Measurements from ENCODE around the gene CFAP70.

DNA sequence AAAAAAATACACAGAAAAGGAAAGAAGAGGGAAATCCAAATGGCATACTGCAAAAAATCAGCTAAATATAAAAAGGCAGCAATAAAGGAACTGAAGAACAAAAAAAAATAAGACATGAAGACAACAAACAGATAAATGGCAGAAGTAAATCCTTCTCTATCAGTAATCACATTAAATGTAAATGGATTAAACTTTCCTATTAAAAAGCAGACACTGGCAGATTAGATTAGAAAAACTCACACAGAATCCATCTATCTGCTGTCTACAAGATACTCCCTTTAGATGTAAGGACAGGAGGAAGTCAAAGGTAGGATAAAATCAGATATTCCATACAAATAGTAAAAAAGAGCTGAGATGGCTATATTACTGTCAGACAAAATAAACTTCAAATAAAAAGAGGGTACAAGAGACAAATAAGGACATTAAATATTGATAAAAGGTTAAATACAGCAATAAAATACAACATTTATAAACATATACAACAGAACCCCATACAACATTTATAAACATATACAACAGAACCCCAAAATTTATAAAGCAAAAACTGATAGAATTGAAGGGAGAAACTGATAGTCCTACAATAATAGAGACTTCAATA lies 51.4 kb downstream of the CFAP70 start:
- TF ChIP-seq POLR2A (IDR thresholded peaks at IDR 0.05) (no peak), POLR2AphosphoS5 (IDR thresholded peaks at IDR 0.05) (no peak), EP300 (IDR thresholded peaks at IDR 0.05) (no peak)
- TF ChIP-seq, protein P1, sequence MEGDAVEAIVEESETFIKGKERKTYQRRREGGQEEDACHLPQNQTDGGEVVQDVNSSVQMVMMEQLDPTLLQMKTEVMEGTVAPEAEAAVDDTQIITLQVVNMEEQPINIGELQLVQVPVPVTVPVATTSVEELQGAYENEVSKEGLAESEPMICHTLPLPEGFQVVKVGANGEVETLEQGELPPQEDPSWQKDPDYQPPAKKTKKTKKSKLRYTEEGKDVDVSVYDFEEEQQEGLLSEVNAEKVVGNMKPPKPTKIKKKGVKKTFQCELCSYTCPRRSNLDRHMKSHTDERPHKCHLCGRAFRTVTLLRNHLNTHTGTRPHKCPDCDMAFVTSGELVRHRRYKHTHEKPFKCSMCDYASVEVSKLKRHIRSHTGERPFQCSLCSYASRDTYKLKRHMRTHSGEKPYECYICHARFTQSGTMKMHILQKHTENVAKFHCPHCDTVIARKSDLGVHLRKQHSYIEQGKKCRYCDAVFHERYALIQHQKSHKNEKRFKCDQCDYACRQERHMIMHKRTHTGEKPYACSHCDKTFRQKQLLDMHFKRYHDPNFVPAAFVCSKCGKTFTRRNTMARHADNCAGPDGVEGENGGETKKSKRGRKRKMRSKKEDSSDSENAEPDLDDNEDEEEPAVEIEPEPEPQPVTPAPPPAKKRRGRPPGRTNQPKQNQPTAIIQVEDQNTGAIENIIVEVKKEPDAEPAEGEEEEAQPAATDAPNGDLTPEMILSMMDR (IDR thresholded peaks at IDR 0.05) = no peak
